ENCODE results near the gene LTA4H.
A peak's percentile ranks its signal among the peaks of the same experiment; 100 is the strongest.

The LTA4H gene

GRCh38 chr12:96034621-96035282 is 635 bp downstream of the LTA4H start:
- DNase-seq (ENCODE audit: low spot score), result no peak

GRCh38 chr12:96033549-96034389 is 1.6 kb downstream of the LTA4H start:
- no peak for DNase-seq (ENCODE audit: low spot score)

GRCh38 chr12:96029826-96030225 is 5.6 kb downstream of the LTA4H start:
- DNase-seq (ENCODE audit: low spot score), result no peak

- DNase-seq (ENCODE audit: low spot score), result no peak
These were observed 6.8 kb downstream of the LTA4H start for GRCh38 chr12:96028538-96028937.

- DNase-seq (ENCODE audit: low spot score), result no peak
These were observed 9.1 kb downstream of the LTA4H start for GRCh38 chr12:96026331-96026730.

- no peak for DNase-seq (ENCODE audit: low spot score)
These were observed 9.9 kb downstream of the LTA4H start for GRCh38 chr12:96025518-96025917.

GRCh38 chr12:96020314-96021003 is 14.9 kb downstream of the LTA4H start:
- DNase-seq (ENCODE audit: low spot score), result no peak

- peak; percentile 16 for DNase-seq (ENCODE audit: low spot score)
These were observed 19.7 kb downstream of the LTA4H start for GRCh38 chr12:96015672-96016071.

GRCh38 chr12:96014943-96015599 is 20.3 kb downstream of the LTA4H start:
- DNase-seq (ENCODE audit: low spot score), result no peak

GRCh38 chr12:96007729-96008128 is 27.7 kb downstream of the LTA4H start:
- DNase-seq (ENCODE audit: low spot score), result no peak

GRCh38 chr12:96006727-96007126 is 28.7 kb downstream of the LTA4H start:
- no peak for DNase-seq (ENCODE audit: low spot score)

- DNase-seq (ENCODE audit: low spot score), result no peak
These were observed 34.5 kb downstream of the LTA4H start for GRCh38 chr12:96000858-96001257.

- DNase-seq (ENCODE audit: low spot score), result no peak
These were observed 35.9 kb downstream of the LTA4H start for GRCh38 chr12:95999484-95999883.

- DNase-seq (ENCODE audit: low spot score), result peak; percentile 38
These were observed 36.6 kb downstream of the LTA4H start for GRCh38 chr12:95998611-95999286.

- DNase-seq (ENCODE audit: low spot score), result no peak
These were observed 37.4 kb downstream of the LTA4H start for GRCh38 chr12:95997911-95998510.

- DNase-seq (ENCODE audit: low spot score), result no peak
These were observed 38.1 kb downstream of the LTA4H start for GRCh38 chr12:95997276-95997675.

- no peak for DNase-seq (ENCODE audit: low spot score)
These were observed 39.2 kb downstream of the LTA4H start, which contains the start of gene HAL for GRCh38 chr12:95996034-95996658. HAL (minus strand) TSS chr12:95996344; CDS start chr12:95995910, 434 bp downstream.

GRCh38 chr12:95995238-95996031 is 40.0 kb downstream of the LTA4H start:
- DNase-seq (ENCODE audit: low spot score), result no peak

GRCh38 chr12:95994476-95994875 is 40.9 kb downstream of the LTA4H start:
- no peak for DNase-seq (ENCODE audit: low spot score)

- DNase-seq (ENCODE audit: low spot score), result no peak
These were observed 41.5 kb downstream of the LTA4H start for GRCh38 chr12:95993907-95994306.
